K562 (cell line): ENCODE data around the gene BZW2. TPM values are rescaled to one million over a fixed set of nuclear protein-coding genes. Genes with fewer than 3 reads are reported as not detected.

Experiments used
- ATAC-seq: fragments of 200-7000 bp; cut with Tn5 transposase; 3 replicates; pipeline ENCODE4 v1.9.1; 2020; ENCODE audit warnings: moderate library complexity
- BruUV-seq: library from RNA; stranded (reverse); fragments of 400-500 nt; replicated peaks from 2 replicates; lab custom pipeline; 2021; lab: Mats Ljungman, UMichigan
- CTCF ChIA-PET: fragments of 300-600 bp; formaldehyde crosslinking; extraction: SDS; loops from one replicate; lab custom pipeline; 2021; ENCODE audit warnings: low intra/inter-chr PET ratio; lab: Yijun Ruan, JAX
- POLR2A ChIA-PET: fragments of 300-600, 350-650 bp; sonication (Branson Sonifier 250); formaldehyde crosslinking; extraction: SDS; loops from one replicate; lab custom pipeline; 2021; ENCODE audit warnings: antibody characterized with exemption, inconsistent platforms; lab: Yijun Ruan, JAX
- DNase-seq, 4 experiments: peaks; one replicate each; pipeline versions ENCODE4 v3.0.0 to v3.0.0-alpha.2; 2011 to 2018; ENCODE audit warnings: low spot score in 3 of 4, mixed read lengths in 3 of 4; ENCODE audit errors: extremely low read depth in 1 of 4
- FAIRE-seq: peaks from 2 replicates; lab custom pipeline; 2011; peaks lifted over from hg19 to GRCh38; lab: Jason Lieb, UNC
- H2AFZ ChIP-seq: 2 replicates; pipeline ENCODE4 v1.6.0; 2011; ENCODE audit warnings: low read depth, low read length, control low read depth, inconsistent platforms
- H3K27ac ChIP-seq: fragments of 200-600 bp; 3 replicates; pipeline ENCODE4 v1.8.0; 2011; ENCODE audit warnings: low read depth, mild to moderate bottlenecking, control low read depth, inconsistent platforms, low read length, moderate library complexity, mixed read lengths; ENCODE audit errors: extremely low read depth
- H3K27me3 ChIP-seq, 2 experiments: fragments of 300-600 bp in 1 of 2; 2 replicates in 1 of 2; 3 replicates in 1 of 2; pipeline versions ENCODE4 v1.6.0 to v1.8.0; 2011; ENCODE audit warnings: inconsistent platforms in 2 of 2, low read length in 2 of 2, mild to moderate bottlenecking in 1 of 2, mixed read lengths in 1 of 2, moderate library complexity in 1 of 2; ENCODE audit not compliant: control insufficient read depth in 2 of 2, insufficient read depth in 2 of 2
- H3K36me3 ChIP-seq: fragments of 300-600 bp; 3 replicates; pipeline ENCODE4 v1.8.0; 2011; ENCODE audit warnings: mild to moderate bottlenecking, low read length, inconsistent platforms; ENCODE audit not compliant: control insufficient read depth, insufficient read depth
- H3K4me1 ChIP-seq, 2 experiments: fragments of 200-600 bp in 1 of 2; replicated peaks in 1 of 2; 2 replicates in 1 of 2; 3 replicates in 1 of 2; pipeline versions ENCODE4 v1.5.1 to v1.8.0; 2011; ENCODE audit warnings: inconsistent platforms in 2 of 2, low read length in 2 of 2, mild to moderate bottlenecking in 1 of 2, mixed read lengths in 1 of 2, moderate library complexity in 1 of 2; ENCODE audit not compliant: control insufficient read depth in 2 of 2, insufficient read depth in 2 of 2
- H3K4me2 ChIP-seq: 2 replicates; pipeline ENCODE4 v1.6.1; 2011; ENCODE audit warnings: low read length, control low read depth, inconsistent platforms, mixed read lengths; ENCODE audit not compliant: insufficient read depth
- H3K4me3 ChIP-seq: fragments of 200-600 bp; sonication (generic), shearing (Covaris generic); 2 replicates; pipeline ENCODE4 v1.5.1; 2016; ENCODE audit warnings: control low read depth, inconsistent platforms
- H3K79me2 ChIP-seq: fragments of 200-600 bp; 3 replicates; pipeline ENCODE4 v1.8.0; 2011; ENCODE audit warnings: low read length, inconsistent platforms; ENCODE audit not compliant: control insufficient read depth, insufficient read depth
- H3K9ac ChIP-seq, 2 experiments: 2 replicates each; pipeline versions ENCODE4 v1.6.0 to v1.6.1; 2011; ENCODE audit warnings: low read depth in 2 of 2, low read length in 2 of 2, control low read depth in 1 of 2, inconsistent platforms in 1 of 2, mild to moderate bottlenecking in 1 of 2, mixed read lengths in 1 of 2; ENCODE audit not compliant: insufficient read depth in 1 of 2
- H3K9me1 ChIP-seq: one replicate; pipeline ENCODE4 v1.6.0; 2011; ENCODE audit warnings: inconsistent platforms, mild to moderate bottlenecking, low read length, moderate library complexity; ENCODE audit not compliant: control insufficient read depth, insufficient read depth
- H3K9me3 ChIP-seq: replicated peaks from 2 replicates; pipeline ENCODE4 v1.5.1; 2011; ENCODE audit warnings: low read depth, low read length, inconsistent platforms; ENCODE audit not compliant: control insufficient read depth, insufficient read depth
- H4K20me1 ChIP-seq: replicated peaks from 2 replicates; pipeline ENCODE4 v1.6.1; 2011; ENCODE audit warnings: low read length, inconsistent platforms, mixed read lengths; ENCODE audit not compliant: control insufficient read depth, insufficient read depth
- CTCF ChIP-seq, 3 experiments: IDR thresholded peaks in 2 of 3; conservative IDR thresholded peaks in 1 of 3; 2 replicates each; pipeline ENCODE4 v1.5.1; 2011 to 2012; ENCODE audit warnings: low read length in 3 of 3, mild to moderate bottlenecking in 3 of 3, control low read depth in 2 of 3, improper control_type of control experiment in 1 of 3, inconsistent platforms in 1 of 3, low read depth in 1 of 3, mixed read lengths in 1 of 3, moderate library complexity in 1 of 3; ENCODE audit not compliant: insufficient read depth in 2 of 3
- E2F6 ChIP-seq, 2 experiments: IDR thresholded peaks; 2 replicates each; pipeline ENCODE4 v1.6.1; 2011; ENCODE audit warnings: borderline replicate concordance in 1 of 2, control low read depth in 1 of 2, low read depth in 1 of 2, low read length in 1 of 2, mild to moderate bottlenecking in 1 of 2, mixed read lengths in 1 of 2, moderate library complexity in 1 of 2; ENCODE audit not compliant: insufficient read depth in 1 of 2, insufficient read length in 1 of 2, poor library complexity in 1 of 2, severe bottlenecking in 1 of 2; ENCODE audit errors: extremely low read depth in 1 of 2
- PHB2 ChIP-seq: fragments of 450-650 bp; IDR thresholded peaks from 2 replicates; pipeline ENCODE4 v1.6.1; 2017; ENCODE audit warnings: low read depth
- ZNF134 ChIP-seq: fragments of 250-450 bp; sonication (Bioruptor Pico); conservative IDR thresholded peaks from 2 replicates; pipeline ENCODE4 v1.4.0; 2020
- WGBS: fragments of 100-300 bp; shearing (Covaris generic); methylation state at CpG from one replicate; pipeline ENCODE4 v1.1.6; 2016; ENCODE audit warnings: low coverage, mixed read lengths; ENCODE audit not compliant: insufficient coverage; ENCODE audit errors: missing lambda C conversion rate; 5-methylcytosine and 5-hydroxymethylcytosine counted together
- in situ Hi-C: fragments of 300-500 bp; cut with MboI; formaldehyde crosslinking; loops from 4 replicates; pipeline ENCODE4 v1.15.0; 2018; ENCODE audit warnings: inconsistent platforms, mixed read lengths
- intact Hi-C: fragments of 100-400 bp; cut with micrococcal nuclease; formaldehyde crosslinking; loops from 2 replicates; pipeline ENCODE4 v1.14.2; 2022
- polyA plus RNA-seq, 8 experiments: library from polyadenylated mRNA; depleted of rRNA in 4 of 8; stranded (reverse) in 5 of 8; unstranded in 3 of 8; fragments of >200 nt; fragmentation: Nextera tagmentation in 2 of 8; fragmentation: Illumina TruSeq in 1 of 8; extraction: Ambion mirVana in 2 of 8; extraction: Trizol in 1 of 8; gene quantifications; 2 replicates each; pipeline versions ENCODE4 v1.2.1 to v1.2.3, GENCODE V29; 2011 to 2014; ENCODE audit warnings: inconsistent platforms in 1 of 8, missing spikeins in 1 of 8
- total RNA-seq, 7 experiments: library from RNA; depleted of rRNA in 6 of 7; stranded (reverse); fragments of >200 nt in 6 of 7; fragmentation: Illumina TruSeq in 2 of 7; extraction: Trizol in 2 of 7; gene quantifications; 2 replicates each; pipeline versions ENCODE4 v1.2.1 to v1.2.3, GENCODE V29; 2011 to 2021; ENCODE audit warnings: low replicate concordance in 1 of 7

The BZW2 gene
- total and polyA plus RNA-seq, 9 of the 15 experiments (the other 6 are each of a cell fraction or from before 2014, with no cell fraction given): 140 to 316 (median 173) TPM

GRCh38 chr7:16611711-16612110 lies 34.3 kb upstream of the BZW2 start:
- H2AFZ ChIP-seq: no peak overlapping the region
- peak in 1 of 2 experiments; percentile 44 for TF ChIP-seq E2F6 (IDR thresholded peaks at IDR 0.05; ENCODE audit: borderline replicate concordance in 1 of 2, extremely low read depth in 1 of 2, insufficient read depth in 1 of 2, insufficient read length in 1 of 2, low read depth in 1 of 2, low read length in 1 of 2, poor library complexity in 1 of 2, severe bottlenecking in 1 of 2)
- no peak for TF ChIP-seq PHB2
- TF ChIP-seq ZNF134 (CRISPR knock-in tag): no peak
- TF ChIP-seq CTCF (IDR thresholded peaks at IDR 0.05 in 2 of 3, conservative IDR thresholded peaks at IDR 0.05 in 1 of 3; ENCODE audit: insufficient read depth in 2 of 3, low read depth in 1 of 3, low read length in 3 of 3): no peak
- ATAC-seq: no peak
- WGBS: 100% methylated on average over 2 of the region's 2 CpGs
- H3K4me3 ChIP-seq: no peak overlapping the region
- no peaks in the 10 kb centered on the region for H3K9me3 ChIP-seq
- intact Hi-C loops: no loop called here
- H3K4me1 ChIP-seq: peaks cover 0 to 3% of the 10 kb centered on the region in 2 experiments; a peak in 1 of 5 replicates
- no TSS peak for BruUV-seq
- H3K9ac ChIP-seq: no peak overlapping the region
- no peak for FAIRE-seq
- no peaks in the 10 kb centered on the region for H3K79me2 ChIP-seq
- no peak overlapping the region for H3K4me2 ChIP-seq
- no peaks in the 10 kb centered on the region for H4K20me1 ChIP-seq
- in situ Hi-C loops: no loop called here
- CTCF ChIA-PET: interaction anchor here (0.6 kb wide), 1 partner anchor 25 kb away, joined by 3 read pairs; no protein-coding TSS in a partner anchor
- no peak for DNase-seq
- no peaks in the 10 kb centered on the region for H3K9me1 ChIP-seq
- no peaks in the 10 kb centered on the region for H3K27me3 ChIP-seq
- POLR2A ChIA-PET: no interaction called here
- H3K36me3 ChIP-seq: peaks cover 83% of the 10 kb centered on the region
- no peak overlapping the region for H3K27ac ChIP-seq
